ENCODE results near the gene ZNF579. TPM values are rescaled to one million over a fixed set of nuclear protein-coding genes. Genes with fewer than 3 reads are reported as not detected.

ZNF579 gene
- total and polyA plus RNA-seq, 2 of the 13 experiments (the other 11 are each of a cell fraction or from before 2014, with no cell fraction given) = 2.1 to 2.9 TPM

GRCh38 chr19:55598719-55599467 is 18.2 kb upstream of the ZNF579 start (continued):
- TF ChIP-seq SMAD1 (CRISPR knock-in tag; IDR thresholded peaks at IDR 0.05; ENCODE audit: borderline replicate concordance, low read depth) (no peak), HMGXB4 (CRISPR knock-in tag; IDR thresholded peaks at IDR 0.05; ENCODE audit: borderline replicate concordance in 1 of 2, low read depth in 1 of 2) (peak in 1 of 2 experiments; percentile 32; a peak in 2 of 4 replicates), ZSCAN31 (CRISPR knock-in tag; IDR thresholded peaks at IDR 0.05; ENCODE audit: low read depth) (no peak), ZNF558 (CRISPR knock-in tag; IDR thresholded peaks at IDR 0.05; ENCODE audit: borderline replicate concordance) (no peak), ZNF263 (CRISPR knock-in tag; IDR thresholded peaks at IDR 0.05) (peak; percentile 65), SOX6 (IDR thresholded peaks at IDR 0.05) (no peak), SOX6 (CRISPR knock-in tag; IDR thresholded peaks at IDR 0.05) (no peak), MYC (CRISPR knock-in tag; IDR thresholded peaks at IDR 0.05; ENCODE audit: borderline replicate concordance) (0 out of 2 replicates have a peak, but pooled peaks have one; percentile 17)
- TF ChIP-seq, protein P1, sequence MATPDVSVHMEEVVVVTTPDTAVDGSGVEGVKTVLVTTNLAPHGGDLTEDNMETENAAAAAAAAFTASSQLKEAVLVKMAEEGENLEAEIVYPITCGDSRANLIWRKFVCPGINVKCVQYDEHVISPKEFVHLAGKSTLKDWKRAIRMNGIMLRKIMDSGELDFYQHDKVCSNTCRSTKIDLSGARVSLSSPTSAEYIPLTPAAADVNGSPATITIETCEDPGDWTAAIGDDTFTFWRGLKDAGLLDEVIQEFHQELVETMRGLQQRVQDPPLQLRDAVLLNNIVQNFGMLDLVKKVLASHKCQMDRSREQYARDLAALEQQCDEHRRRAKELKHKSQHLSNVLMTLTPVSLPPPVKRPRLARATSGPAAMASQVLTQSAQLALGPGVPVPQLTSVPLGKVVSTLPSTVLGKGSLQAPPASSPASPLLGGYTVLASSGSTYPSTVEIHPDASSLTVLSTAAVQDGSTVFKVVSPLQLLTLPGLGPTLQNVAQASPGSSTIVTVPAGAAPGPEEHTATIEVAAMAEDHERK (CRISPR knock-in tag; IDR thresholded peaks at IDR 0.05; ENCODE audit: low read depth) = no peak
- TF ChIP-seq, protein P2, sequence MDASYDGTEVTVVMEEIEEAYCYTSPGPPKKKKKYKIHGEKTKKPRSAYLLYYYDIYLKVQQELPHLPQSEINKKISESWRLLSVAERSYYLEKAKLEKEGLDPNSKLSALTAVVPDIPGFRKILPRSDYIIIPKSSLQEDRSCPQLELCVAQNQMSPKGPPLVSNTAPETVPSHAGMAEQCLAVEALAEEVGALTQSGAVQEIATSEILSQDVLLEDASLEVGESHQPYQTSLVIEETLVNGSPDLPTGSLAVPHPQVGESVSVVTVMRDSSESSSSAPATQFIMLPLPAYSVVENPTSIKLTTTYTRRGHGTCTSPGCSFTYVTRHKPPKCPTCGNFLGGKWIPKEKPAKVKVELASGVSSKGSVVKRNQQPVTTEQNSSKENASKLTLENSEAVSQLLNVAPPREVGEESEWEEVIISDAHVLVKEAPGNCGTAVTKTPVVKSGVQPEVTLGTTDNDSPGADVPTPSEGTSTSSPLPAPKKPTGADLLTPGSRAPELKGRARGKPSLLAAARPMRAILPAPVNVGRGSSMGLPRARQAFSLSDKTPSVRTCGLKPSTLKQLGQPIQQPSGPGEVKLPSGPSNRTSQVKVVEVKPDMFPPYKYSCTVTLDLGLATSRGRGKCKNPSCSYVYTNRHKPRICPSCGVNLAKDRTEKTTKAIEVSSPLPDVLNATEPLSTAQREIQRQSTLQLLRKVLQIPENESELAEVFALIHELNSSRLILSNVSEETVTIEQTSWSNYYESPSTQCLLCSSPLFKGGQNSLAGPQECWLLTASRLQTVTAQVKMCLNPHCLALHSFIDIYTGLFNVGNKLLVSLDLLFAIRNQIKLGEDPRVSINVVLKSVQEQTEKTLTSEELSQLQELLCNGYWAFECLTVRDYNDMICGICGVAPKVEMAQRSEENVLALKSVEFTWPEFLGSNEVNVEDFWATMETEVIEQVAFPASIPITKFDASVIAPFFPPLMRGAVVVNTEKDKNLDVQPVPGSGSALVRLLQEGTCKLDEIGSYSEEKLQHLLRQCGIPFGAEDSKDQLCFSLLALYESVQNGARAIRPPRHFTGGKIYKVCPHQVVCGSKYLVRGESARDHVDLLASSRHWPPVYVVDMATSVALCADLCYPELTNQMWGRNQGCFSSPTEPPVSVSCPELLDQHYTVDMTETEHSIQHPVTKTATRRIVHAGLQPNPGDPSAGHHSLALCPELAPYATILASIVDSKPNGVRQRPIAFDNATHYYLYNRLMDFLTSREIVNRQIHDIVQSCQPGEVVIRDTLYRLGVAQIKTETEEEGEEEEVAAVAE (CRISPR knock-in tag; IDR thresholded peaks at IDR 0.05; ENCODE audit: borderline replicate concordance) = no peak
- TF ChIP-seq, protein P3, sequence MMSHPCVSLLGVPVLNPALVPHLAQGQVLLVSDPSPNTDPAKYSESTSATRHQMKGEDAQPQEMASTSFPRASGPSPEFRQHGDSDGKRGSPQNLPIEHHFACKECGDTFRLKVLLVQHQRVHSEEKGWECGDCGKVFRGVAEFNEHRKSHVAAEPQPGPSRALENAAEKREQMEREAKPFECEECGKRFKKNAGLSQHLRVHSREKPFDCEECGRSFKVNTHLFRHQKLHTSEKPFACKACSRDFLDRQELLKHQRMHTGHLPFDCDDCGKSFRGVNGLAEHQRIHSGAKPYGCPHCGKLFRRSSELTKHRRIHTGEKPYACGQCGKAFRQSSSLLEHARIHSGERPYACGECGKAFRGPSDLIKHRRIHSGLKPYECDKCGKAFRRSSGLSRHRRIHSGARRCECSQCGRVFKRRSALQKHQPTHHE (CRISPR knock-in tag; IDR thresholded peaks at IDR 0.05; ENCODE audit: borderline replicate concordance) = peak; percentile 57
- TF ChIP-seq, protein P4, sequence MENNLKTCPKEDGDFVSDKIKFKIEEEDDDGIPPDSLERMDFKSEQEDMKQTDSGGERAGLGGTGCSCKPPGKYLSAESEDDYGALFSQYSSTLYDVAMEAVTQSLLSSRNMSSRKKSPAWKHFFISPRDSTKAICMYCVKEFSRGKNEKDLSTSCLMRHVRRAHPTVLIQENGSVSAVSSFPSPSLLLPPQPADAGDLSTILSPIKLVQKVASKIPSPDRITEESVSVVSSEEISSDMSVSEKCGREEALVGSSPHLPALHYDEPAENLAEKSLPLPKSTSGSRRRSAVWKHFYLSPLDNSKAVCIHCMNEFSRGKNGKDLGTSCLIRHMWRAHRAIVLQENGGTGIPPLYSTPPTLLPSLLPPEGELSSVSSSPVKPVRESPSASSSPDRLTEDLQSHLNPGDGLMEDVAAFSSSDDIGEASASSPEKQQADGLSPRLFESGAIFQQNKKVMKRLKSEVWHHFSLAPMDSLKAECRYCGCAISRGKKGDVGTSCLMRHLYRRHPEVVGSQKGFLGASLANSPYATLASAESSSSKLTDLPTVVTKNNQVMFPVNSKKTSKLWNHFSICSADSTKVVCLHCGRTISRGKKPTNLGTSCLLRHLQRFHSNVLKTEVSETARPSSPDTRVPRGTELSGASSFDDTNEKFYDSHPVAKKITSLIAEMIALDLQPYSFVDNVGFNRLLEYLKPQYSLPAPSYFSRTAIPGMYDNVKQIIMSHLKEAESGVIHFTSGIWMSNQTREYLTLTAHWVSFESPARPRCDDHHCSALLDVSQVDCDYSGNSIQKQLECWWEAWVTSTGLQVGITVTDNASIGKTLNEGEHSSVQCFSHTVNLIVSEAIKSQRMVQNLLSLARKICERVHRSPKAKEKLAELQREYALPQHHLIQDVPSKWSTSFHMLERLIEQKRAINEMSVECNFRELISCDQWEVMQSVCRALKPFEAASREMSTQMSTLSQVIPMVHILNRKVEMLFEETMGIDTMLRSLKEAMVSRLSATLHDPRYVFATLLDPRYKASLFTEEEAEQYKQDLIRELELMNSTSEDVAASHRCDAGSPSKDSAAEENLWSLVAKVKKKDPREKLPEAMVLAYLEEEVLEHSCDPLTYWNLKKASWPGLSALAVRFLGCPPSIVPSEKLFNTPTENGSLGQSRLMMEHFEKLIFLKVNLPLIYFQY (CRISPR knock-in tag; IDR thresholded peaks at IDR 0.05; ENCODE audit: borderline replicate concordance) = peak; percentile 64
